Neural cell (in vitro differentiated cells): Measurements from ENCODE around the gene AGAP2. TPM values are rescaled to one million over a fixed set of nuclear protein-coding genes. Genes with fewer than 3 reads are reported as not detected.

ENCODE experiments used
- H2AFZ ChIP-seq: fragments of 200-600, 300-800 bp; sonication (generic), shearing (Covaris generic); 2 replicates; pipeline ENCODE4 v1.6.0; 2014; ENCODE audit warnings: low read depth, mild to moderate bottlenecking, antibody characterized with exemption, low read length, moderate library complexity
- H3F3A ChIP-seq: fragments of 200-600 bp; shearing (Covaris generic); 2 replicates; pipeline ENCODE4 v1.6.1; 2016; ENCODE audit warnings: mild to moderate bottlenecking, moderate library complexity, mixed read lengths, antibody characterized with exemption, low read length; ENCODE audit not compliant: insufficient read depth, poor library complexity, severe bottlenecking
- H3K27ac ChIP-seq: fragments of 200-600, 300-800 bp; sonication (generic), shearing (Covaris generic); 2 replicates; pipeline ENCODE4 v1.5.1; 2014; ENCODE audit warnings: mild to moderate bottlenecking, low read length, moderate library complexity
- H3K27me3 ChIP-seq: fragments of 300-800, 200-600 bp; sonication (generic), shearing (Covaris generic); 2 replicates; pipeline ENCODE4 v1.6.0; 2014; ENCODE audit warnings: mild to moderate bottlenecking, low read depth, low read length, moderate library complexity; ENCODE audit not compliant: insufficient read depth
- H3K36me3 ChIP-seq: fragments of 300-800, 200-600 bp; sonication (generic), shearing (Covaris generic); 2 replicates; pipeline ENCODE4 v1.5.1; 2014; ENCODE audit warnings: mild to moderate bottlenecking, antibody characterized with exemption, low read length, moderate library complexity; ENCODE audit not compliant: insufficient read depth
- H3K4me2 ChIP-seq: fragments of 300-800, 200-600 bp; sonication (generic), shearing (Covaris generic); 2 replicates; pipeline ENCODE4 v1.6.0; 2014; ENCODE audit warnings: mild to moderate bottlenecking, low read length
- H3K4me3 ChIP-seq: fragments of 300-800, 200-600 bp; sonication (generic), shearing (Covaris generic); 2 replicates; pipeline ENCODE4 v1.5.1; 2014; ENCODE audit warnings: mild to moderate bottlenecking, low read length, moderate library complexity
- H3K79me2 ChIP-seq: fragments of 200-600 bp; shearing (Covaris generic); replicated peaks from 2 replicates; pipeline ENCODE4 v1.6.0; 2014; ENCODE audit warnings: mild to moderate bottlenecking, low read length, moderate library complexity; ENCODE audit not compliant: insufficient read depth
- H3K9ac ChIP-seq: fragments of 300-800, 200-600 bp; sonication (generic), shearing (Covaris generic); 2 replicates; pipeline ENCODE4 v1.6.1; 2016; ENCODE audit warnings: mild to moderate bottlenecking, low read length, mixed read lengths
- H3K9me2 ChIP-seq: fragments of 200-600 bp; shearing (Covaris generic); 2 replicates; pipeline ENCODE4 v1.6.1; 2016; ENCODE audit warnings: mild to moderate bottlenecking, low read length, mixed read lengths; ENCODE audit not compliant: insufficient read depth
- H3K9me3 ChIP-seq: fragments of 200-600, 300-800 bp; sonication (generic), shearing (Covaris generic); 2 replicates; pipeline ENCODE4 v1.6.1; 2016; ENCODE audit warnings: mild to moderate bottlenecking, mixed run types, low read length, moderate library complexity, mixed read lengths
- H4K20me1 ChIP-seq: fragments of 200-600 bp; shearing (Covaris generic); 2 replicates; pipeline ENCODE4 v1.6.1; 2016; ENCODE audit warnings: mild to moderate bottlenecking, mixed run types; ENCODE audit not compliant: insufficient read depth
- EP300 ChIP-seq: fragments of 450-650 bp; conservative IDR thresholded peaks from 2 replicates; pipeline ENCODE4 v1.6.1; 2014; ENCODE audit warnings: antibody characterized with exemption, mild to moderate bottlenecking, moderate library complexity; ENCODE audit not compliant: poor library complexity, severe bottlenecking
- EZH2 ChIP-seq: fragments of 200-600, 300-800 bp; shearing (Covaris generic), sonication (generic); IDR thresholded peaks from 2 replicates; pipeline ENCODE4 v1.6.1; 2014; ENCODE audit warnings: antibody characterized with exemption, low read length, borderline replicate concordance, mild to moderate bottlenecking; ENCODE audit not compliant: insufficient read depth, poor library complexity, severe bottlenecking
- MXI1 ChIP-seq: fragments of 450-650 bp; conservative IDR thresholded peaks from 2 replicates; pipeline ENCODE4 v1.6.1; 2014; ENCODE audit warnings: antibody characterized with exemption, mild to moderate bottlenecking; ENCODE audit not compliant: poor library complexity, severe bottlenecking
- POLR2AphosphoS5 ChIP-seq: IDR thresholded peaks from 2 replicates; pipeline ENCODE4 v1.6.1; 2012
- RAD21 ChIP-seq: fragments of 450-650 bp; conservative IDR thresholded peaks from 2 replicates; pipeline ENCODE4 v1.6.1; 2014; ENCODE audit warnings: antibody characterized with exemption, mild to moderate bottlenecking, moderate library complexity
- SMC3 ChIP-seq: fragments of 450-650 bp; conservative IDR thresholded peaks from 2 replicates; pipeline ENCODE4 v1.6.1; 2014; ENCODE audit warnings: antibody characterized with exemption, mild to moderate bottlenecking, moderate library complexity; ENCODE audit not compliant: poor library complexity
- TAF1 ChIP-seq: IDR thresholded peaks from 2 replicates; pipeline ENCODE4 v1.6.1; 2012; ENCODE audit warnings: low read depth
- polyA plus RNA-seq: library from polyadenylated mRNA; depleted of rRNA; stranded (reverse); fragments of >200 nt; gene quantifications from 2 replicates; pipeline ENCODE4 v1.2.3, GENCODE V29; 2014
- TF ChIP-seq, protein P1 (sequence below): fragments of 450-650 bp; IDR thresholded peaks from 2 replicates; pipeline ENCODE4 v1.5.1; 2014; ENCODE audit warnings: antibody characterized with exemption, mild to moderate bottlenecking, moderate library complexity; ENCODE audit not compliant: poor library complexity, severe bottlenecking
- TF ChIP-seq, protein P2 (sequence below): IDR thresholded peaks from 2 replicates; pipeline ENCODE4 v1.6.1; 2012; ENCODE audit warnings: borderline replicate concordance

AGAP2 gene
- polyA plus RNA-seq, 1 donor from 2014 or later, result 19.3 TPM

DNA sequence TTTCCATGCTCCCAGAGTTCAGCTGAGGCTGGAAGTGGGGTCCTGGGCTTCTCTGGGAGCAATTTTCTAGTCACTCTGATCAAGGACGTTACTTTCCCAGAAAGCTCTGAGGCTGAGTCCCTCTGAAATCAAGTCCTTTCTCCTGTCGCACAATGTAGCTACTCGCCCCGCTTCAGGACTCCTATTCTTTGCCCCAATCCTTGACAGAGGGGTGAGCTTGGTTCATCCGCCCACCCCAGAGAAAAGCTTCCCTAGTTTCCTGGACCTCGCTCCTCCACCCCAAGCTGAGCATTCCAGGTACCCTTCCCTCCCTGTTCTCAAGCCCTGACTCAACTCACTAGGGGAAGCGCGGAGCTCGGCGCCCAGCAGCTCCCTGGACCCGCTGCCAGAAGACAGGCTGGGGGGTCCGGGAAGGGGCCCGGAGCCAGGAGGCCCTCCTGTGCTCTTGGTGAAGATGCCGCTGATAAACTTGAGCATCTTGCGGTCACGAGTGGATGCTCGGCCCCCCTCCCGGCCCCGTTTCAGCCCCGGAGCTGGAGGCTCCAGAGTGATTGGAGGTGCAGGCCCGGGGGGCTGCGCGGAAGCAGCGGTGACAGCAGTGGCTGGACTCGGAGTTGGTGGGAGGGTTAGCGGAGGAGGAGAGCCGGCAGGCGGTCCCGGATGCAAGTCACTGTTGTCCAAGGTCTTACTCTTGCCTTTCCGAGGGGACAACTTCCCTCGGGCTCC is 1.6 kb downstream of the AGAP2 start:
- Histone ChIP-seq H3K9me3 (no peaks in the 10 kb centered on the region), H4K20me1 (peaks cover 20% of the 10 kb centered on the region), H3K27me3 (peaks cover 39% of the 10 kb centered on the region), H3K36me3 (peaks cover 16% of the 10 kb centered on the region), H3K9ac (peak overlapping the region; percentile 95), H3K4me2 (peak overlapping the region; percentile 90), H3K4me3 (peak overlapping the region; percentile 88), H3K79me2 (no peaks in the 10 kb centered on the region), H3F3A (no peaks in the 10 kb centered on the region), H2AFZ (no peak overlapping the region), H3K9me2 (no peaks in the 10 kb centered on the region), H3K27ac (no peak overlapping the region)
- no peak for TF ChIP-seq SMC3
- TF ChIP-seq, protein P1, sequence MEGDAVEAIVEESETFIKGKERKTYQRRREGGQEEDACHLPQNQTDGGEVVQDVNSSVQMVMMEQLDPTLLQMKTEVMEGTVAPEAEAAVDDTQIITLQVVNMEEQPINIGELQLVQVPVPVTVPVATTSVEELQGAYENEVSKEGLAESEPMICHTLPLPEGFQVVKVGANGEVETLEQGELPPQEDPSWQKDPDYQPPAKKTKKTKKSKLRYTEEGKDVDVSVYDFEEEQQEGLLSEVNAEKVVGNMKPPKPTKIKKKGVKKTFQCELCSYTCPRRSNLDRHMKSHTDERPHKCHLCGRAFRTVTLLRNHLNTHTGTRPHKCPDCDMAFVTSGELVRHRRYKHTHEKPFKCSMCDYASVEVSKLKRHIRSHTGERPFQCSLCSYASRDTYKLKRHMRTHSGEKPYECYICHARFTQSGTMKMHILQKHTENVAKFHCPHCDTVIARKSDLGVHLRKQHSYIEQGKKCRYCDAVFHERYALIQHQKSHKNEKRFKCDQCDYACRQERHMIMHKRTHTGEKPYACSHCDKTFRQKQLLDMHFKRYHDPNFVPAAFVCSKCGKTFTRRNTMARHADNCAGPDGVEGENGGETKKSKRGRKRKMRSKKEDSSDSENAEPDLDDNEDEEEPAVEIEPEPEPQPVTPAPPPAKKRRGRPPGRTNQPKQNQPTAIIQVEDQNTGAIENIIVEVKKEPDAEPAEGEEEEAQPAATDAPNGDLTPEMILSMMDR, result no peak
- TF ChIP-seq MXI1, result no peak
- no peak for TF ChIP-seq EP300
- no peak for TF ChIP-seq TAF1
- TF ChIP-seq, protein P2, sequence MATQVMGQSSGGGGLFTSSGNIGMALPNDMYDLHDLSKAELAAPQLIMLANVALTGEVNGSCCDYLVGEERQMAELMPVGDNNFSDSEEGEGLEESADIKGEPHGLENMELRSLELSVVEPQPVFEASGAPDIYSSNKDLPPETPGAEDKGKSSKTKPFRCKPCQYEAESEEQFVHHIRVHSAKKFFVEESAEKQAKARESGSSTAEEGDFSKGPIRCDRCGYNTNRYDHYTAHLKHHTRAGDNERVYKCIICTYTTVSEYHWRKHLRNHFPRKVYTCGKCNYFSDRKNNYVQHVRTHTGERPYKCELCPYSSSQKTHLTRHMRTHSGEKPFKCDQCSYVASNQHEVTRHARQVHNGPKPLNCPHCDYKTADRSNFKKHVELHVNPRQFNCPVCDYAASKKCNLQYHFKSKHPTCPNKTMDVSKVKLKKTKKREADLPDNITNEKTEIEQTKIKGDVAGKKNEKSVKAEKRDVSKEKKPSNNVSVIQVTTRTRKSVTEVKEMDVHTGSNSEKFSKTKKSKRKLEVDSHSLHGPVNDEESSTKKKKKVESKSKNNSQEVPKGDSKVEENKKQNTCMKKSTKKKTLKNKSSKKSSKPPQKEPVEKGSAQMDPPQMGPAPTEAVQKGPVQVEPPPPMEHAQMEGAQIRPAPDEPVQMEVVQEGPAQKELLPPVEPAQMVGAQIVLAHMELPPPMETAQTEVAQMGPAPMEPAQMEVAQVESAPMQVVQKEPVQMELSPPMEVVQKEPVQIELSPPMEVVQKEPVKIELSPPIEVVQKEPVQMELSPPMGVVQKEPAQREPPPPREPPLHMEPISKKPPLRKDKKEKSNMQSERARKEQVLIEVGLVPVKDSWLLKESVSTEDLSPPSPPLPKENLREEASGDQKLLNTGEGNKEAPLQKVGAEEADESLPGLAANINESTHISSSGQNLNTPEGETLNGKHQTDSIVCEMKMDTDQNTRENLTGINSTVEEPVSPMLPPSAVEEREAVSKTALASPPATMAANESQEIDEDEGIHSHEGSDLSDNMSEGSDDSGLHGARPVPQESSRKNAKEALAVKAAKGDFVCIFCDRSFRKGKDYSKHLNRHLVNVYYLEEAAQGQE, result no peak
- TF ChIP-seq POLR2AphosphoS5, result no peak
- TF ChIP-seq RAD21, result no peak

DNA sequence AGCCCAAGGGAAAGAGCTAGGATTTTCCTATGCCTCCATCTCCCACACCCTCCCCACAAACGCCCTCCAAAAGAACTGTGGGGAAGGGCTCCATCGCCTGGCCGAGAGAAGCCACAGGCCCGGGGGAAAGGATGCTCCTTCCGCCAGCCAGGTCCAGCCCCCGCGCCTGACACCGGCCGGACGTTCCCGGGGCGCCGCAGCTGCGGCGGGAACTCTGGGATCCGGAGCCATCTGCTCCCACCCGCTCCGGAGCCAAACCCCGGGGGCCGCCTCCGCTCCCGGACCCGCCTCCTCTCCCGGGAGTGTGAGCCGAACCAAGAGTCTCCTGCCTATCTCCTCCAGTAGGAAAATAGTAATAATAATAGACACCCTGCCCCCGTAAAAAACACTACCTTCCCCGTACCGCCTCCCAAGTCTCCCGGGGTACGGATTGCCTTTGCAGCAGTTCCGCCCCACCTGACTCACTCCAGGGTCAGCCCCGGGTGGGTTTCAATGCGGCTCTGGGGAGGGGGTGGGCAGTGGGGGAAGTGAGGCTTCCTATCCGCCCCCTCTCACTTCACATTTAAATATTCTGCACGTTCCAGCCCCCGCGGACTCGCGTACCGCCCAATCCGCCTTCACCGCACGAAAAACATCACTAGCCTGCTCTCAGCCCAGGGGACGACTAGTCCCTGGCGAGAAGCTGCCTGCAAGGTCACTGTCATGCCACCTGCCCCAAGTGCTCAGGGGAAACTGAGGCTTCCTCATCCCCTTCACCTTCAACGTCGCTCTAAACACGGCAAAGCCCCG is 2.4 kb downstream of the AGAP2 start:
- H2AFZ ChIP-seq, result no peak overlapping the region
- no peak overlapping the region for H3K27ac ChIP-seq
- H3K79me2 ChIP-seq, result no peaks in the 10 kb centered on the region
- peaks cover 16% of the 10 kb centered on the region for H3K36me3 ChIP-seq
- peak overlapping the region; percentile 90 for H3K4me2 ChIP-seq
- TF ChIP-seq TAF1 (no peak), MXI1 (no peak), EP300 (no peak), EZH2 (no peak), POLR2AphosphoS5 (no peak), RAD21 (peak; percentile 61), SMC3 (peak; percentile 43)
- TF ChIP-seq, protein P2, result no peak
- TF ChIP-seq, protein P1, result peak; percentile 64
- H3K27me3 ChIP-seq, result peaks cover 45% of the 10 kb centered on the region
- no peaks in the 10 kb centered on the region for H3K9me3 ChIP-seq
- no peaks in the 10 kb centered on the region for H3F3A ChIP-seq
- peak overlapping the region; percentile 95 for H3K9ac ChIP-seq
- H3K4me3 ChIP-seq, result peak overlapping the region; percentile 88
- no peaks in the 10 kb centered on the region for H3K9me2 ChIP-seq
- peaks cover 20% of the 10 kb centered on the region for H4K20me1 ChIP-seq
